GM18951 (cell line): ENCODE measurements around the gene IGFL2.

Experiments used
- POLR2A ChIP-seq: IDR thresholded peaks from 4 replicates; pipeline ENCODE4 v1.6.1; 2011; ENCODE audit warnings: mild to moderate bottlenecking; ENCODE audit not compliant: insufficient read length, insufficient read depth; ENCODE audit errors: extremely low read depth
- in situ Hi-C: fragments of 300-500 bp; cut with MboI; formaldehyde crosslinking; loops from one replicate; pipeline ENCODE4 v1.12.0; 2022; ENCODE audit warnings: low sequenced_read_pairs, mixed read lengths, inconsistent platforms; ENCODE audit not compliant: unreplicated experiment

Gene IGFL2

GRCh38 chr19:46126086-46126580, 21.9 kb upstream of the IGFL2 start:
- TF ChIP-seq POLR2A: no peak
- in situ Hi-C loops: no loop called here

- in situ Hi-C loops: no loop called here
- no peak for TF ChIP-seq POLR2A
These were observed 16.4 kb upstream of the IGFL2 start for GRCh38 chr19:46131485-46132143.

- in situ Hi-C loops: no loop called here
- no peak for TF ChIP-seq POLR2A
These were observed 15.4 kb upstream of the IGFL2 start for GRCh38 chr19:46132508-46133100.

- TF ChIP-seq POLR2A: peak; percentile 20
- in situ Hi-C loops: no loop called here
These were observed 14.9 kb upstream of the IGFL2 start for GRCh38 chr19:46133101-46133627.

- TF ChIP-seq POLR2A: no peak
- in situ Hi-C loops: no loop called here
These were observed 14.2 kb upstream of the IGFL2 start for GRCh38 chr19:46133777-46134241.

GRCh38 chr19:46134527-46134926, 13.5 kb upstream of the IGFL2 start:
- no peak for TF ChIP-seq POLR2A

GRCh38 chr19:46137915-46138473, 10.0 kb upstream of the IGFL2 start:
- no peak for TF ChIP-seq POLR2A
- in situ Hi-C loops: no loop called here

More at GRCh38 chr19:46134527-46134926, 13.5 kb upstream of the IGFL2 start:
- in situ Hi-C loops: no loop called here

- in situ Hi-C loops: no loop called here
- no peak for TF ChIP-seq POLR2A
These were observed 6.6 kb upstream of the IGFL2 start for GRCh38 chr19:46141421-46141820.

- TF ChIP-seq POLR2A: no peak
- in situ Hi-C loops: no loop called here
These were observed 5.7 kb upstream of the IGFL2 start for GRCh38 chr19:46142294-46142693.

GRCh38 chr19:46144756-46145155, 3.3 kb upstream of the IGFL2 start:
- in situ Hi-C loops: no loop called here
- TF ChIP-seq POLR2A: no peak

- TF ChIP-seq POLR2A: no peak
- in situ Hi-C loops: no loop called here
These were observed 785 bp upstream of the IGFL2 start for GRCh38 chr19:46147166-46147740.

GRCh38 chr19:46150606-46151005, 2.6 kb downstream of the IGFL2 start:
- in situ Hi-C loops: no loop called here
- TF ChIP-seq POLR2A: no peak

- no peak for TF ChIP-seq POLR2A
- in situ Hi-C loops: no loop called here
These were observed 7.2 kb downstream of the IGFL2 start for GRCh38 chr19:46155237-46155636.

GRCh38 chr19:46159418-46160232, 11.6 kb downstream of the IGFL2 start:
- TF ChIP-seq POLR2A: no peak
- in situ Hi-C loops: no loop called here
